Type B pancreatic cell (in vitro differentiated cells): ENCODE measurements around the gene CXCL11. TPM values are rescaled to one million over a fixed set of nuclear protein-coding genes. Genes with fewer than 3 reads are reported as not detected.

ENCODE experiments used
- DNase-seq: peaks from one replicate; pipeline ENCODE4 v3.0.0; 2021; ENCODE audit warnings: mixed read lengths; ENCODE audit not compliant: unreplicated experiment; ENCODE audit errors: extremely low spot score
- H3K27ac Mint-ChIP-seq: 2 replicates; pipeline ENCODE4 v1.8.0; 2021; ENCODE audit warnings: mild to moderate bottlenecking, mixed read lengths
- H3K27me3 Mint-ChIP-seq: 2 replicates; pipeline ENCODE4 v1.8.0; 2021; ENCODE audit warnings: mixed read lengths
- H3K36me3 Mint-ChIP-seq: 2 replicates; pipeline ENCODE4 v1.8.0; 2021; ENCODE audit warnings: mixed read lengths
- H3K4me1 Mint-ChIP-seq: one replicate; pipeline ENCODE4 v1.8.0; 2021; ENCODE audit warnings: mixed read lengths; ENCODE audit not compliant: unreplicated experiment
- H3K4me3 Mint-ChIP-seq: 2 replicates; pipeline ENCODE4 v1.8.0; 2021; ENCODE audit warnings: mild to moderate bottlenecking, mixed read lengths
- H3K9me3 Mint-ChIP-seq: 2 replicates; pipeline ENCODE4 v1.8.0; 2021; ENCODE audit warnings: mixed read lengths
- CTCF ChIP-seq: fragments of 200-600 bp; sonication (generic); conservative IDR thresholded peaks from 2 replicates; pipeline ENCODE4 v1.5.0; 2021; ENCODE audit warnings: antibody characterized with exemption, mild to moderate bottlenecking
- long read RNA-seq: library from polyadenylated mRNA; unstranded; transcript quantifications from one replicate; pipeline ENCODE4 v2.0.0, GENCODE V29; 2020
- total RNA-seq: library from RNA; stranded (reverse); gene quantifications from 2 replicates; pipeline ENCODE4 v1.2.1, GENCODE V29; 2021; ENCODE audit warnings: low replicate concordance

The CXCL11 gene
- not detected in 2 replicates for total RNA-seq
- long read RNA-seq, partial matches to known transcripts = 0 of 1 reads
- long read RNA-seq, other reads (novel, unspliced or antisense) = 0 of 1 reads

- H3K27me3 Mint-ChIP-seq = peaks cover 4% of the 10 kb centered on the region
- TF ChIP-seq CTCF = no peak
- DNase-seq = no peak
- no peak within 1 kb of the TSS for H3K4me3 Mint-ChIP-seq
- H3K9me3 Mint-ChIP-seq = no peaks in the 10 kb centered on the region
- no peak within 1 kb of the TSS for H3K27ac Mint-ChIP-seq
- H3K4me1 Mint-ChIP-seq = no peaks in the 10 kb centered on the region
- no peaks in the 10 kb centered on the region for H3K36me3 Mint-ChIP-seq
These were observed at the start of gene CXCL11 for GRCh38 chr4:76035799-76036380. Gene CXCL11, minus strand, starts transcription at chr4:76036070. Its CDS starts 83 bp downstream, at chr4:76035987.

- H3K4me1 Mint-ChIP-seq = peaks cover 5% of the 10 kb centered on the region
- TF ChIP-seq CTCF = no peak
- no peak overlapping the region for H3K4me3 Mint-ChIP-seq
- no peaks in the 10 kb centered on the region for H3K36me3 Mint-ChIP-seq
- peaks cover 5% of the 10 kb centered on the region for H3K27me3 Mint-ChIP-seq
- no peak for DNase-seq
- H3K9me3 Mint-ChIP-seq = no peaks in the 10 kb centered on the region
- no peak overlapping the region for H3K27ac Mint-ChIP-seq
These were observed 48.7 kb upstream of the CXCL11 start for GRCh38 chr4:76084542-76084941.

- no peak for TF ChIP-seq CTCF
- DNase-seq = no peak
- Mint-ChIP-seq H3K4me3 (no peak overlapping the region), H3K36me3 (no peaks in the 10 kb centered on the region), H3K27ac (no peak overlapping the region), H3K27me3 (peaks cover 10% of the 10 kb centered on the region), H3K9me3 (no peaks in the 10 kb centered on the region), H3K4me1 (peaks cover 5% of the 10 kb centered on the region)
These were observed 47.6 kb upstream of the CXCL11 start for GRCh38 chr4:76083386-76083988.

- Mint-ChIP-seq H3K27ac (no peak overlapping the region), H3K9me3 (no peaks in the 10 kb centered on the region), H3K27me3 (peaks cover 10% of the 10 kb centered on the region), H3K4me1 (no peaks in the 10 kb centered on the region), H3K4me3 (no peak overlapping the region), H3K36me3 (no peaks in the 10 kb centered on the region)
- TF ChIP-seq CTCF = no peak
- DNase-seq = no peak
These were observed 42.3 kb upstream of the CXCL11 start for GRCh38 chr4:76078033-76078613.

GRCh38 chr4:76074993-76075600 lies 39.2 kb upstream of the CXCL11 start:
- Mint-ChIP-seq H3K9me3 (no peaks in the 10 kb centered on the region), H3K27me3 (peaks cover 6% of the 10 kb centered on the region), H3K27ac (no peak overlapping the region), H3K36me3 (no peaks in the 10 kb centered on the region), H3K4me1 (no peaks in the 10 kb centered on the region), H3K4me3 (no peak overlapping the region)
- TF ChIP-seq CTCF = no peak
- no peak for DNase-seq
